Activated CD4-positive, CD25-positive, alpha-beta regulatory T cell treated with anti-CD3 and anti-CD28 coated beads, Interleukin-2, amount 50 U/mL, for 24 hours (primary cell): ENCODE data around the gene MID1.

ENCODE experiments used
- ATAC-seq, 2 donors: fragments of 150-1000 bp; cut with Tn5 transposase; one replicate each; pipeline ENCODE4 v1.10.0; 2021; ENCODE audit warnings: mild to moderate bottlenecking in 1 of 2, moderate library complexity in 1 of 2

The MID1 gene

DNA sequence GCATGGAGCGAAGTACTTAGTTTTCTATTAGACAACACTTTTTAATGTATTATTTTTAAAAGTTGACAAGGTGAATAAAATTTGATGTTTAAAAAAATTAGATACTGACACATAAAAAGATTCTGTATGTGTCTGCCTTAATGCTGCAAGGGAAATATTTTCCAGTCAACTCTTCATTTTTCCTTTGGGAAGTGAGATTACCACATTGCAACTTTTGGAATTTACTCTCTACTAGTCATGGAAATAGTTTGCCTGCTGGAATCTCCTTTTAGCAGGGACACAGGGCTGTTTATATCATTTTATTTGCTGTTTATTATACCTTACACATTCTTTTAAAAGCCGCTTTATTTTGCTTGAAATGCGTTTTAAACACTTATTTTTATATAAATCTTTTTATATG, 135.1 kb downstream of the MID1 start:
- ATAC-seq = no peak

DNA sequence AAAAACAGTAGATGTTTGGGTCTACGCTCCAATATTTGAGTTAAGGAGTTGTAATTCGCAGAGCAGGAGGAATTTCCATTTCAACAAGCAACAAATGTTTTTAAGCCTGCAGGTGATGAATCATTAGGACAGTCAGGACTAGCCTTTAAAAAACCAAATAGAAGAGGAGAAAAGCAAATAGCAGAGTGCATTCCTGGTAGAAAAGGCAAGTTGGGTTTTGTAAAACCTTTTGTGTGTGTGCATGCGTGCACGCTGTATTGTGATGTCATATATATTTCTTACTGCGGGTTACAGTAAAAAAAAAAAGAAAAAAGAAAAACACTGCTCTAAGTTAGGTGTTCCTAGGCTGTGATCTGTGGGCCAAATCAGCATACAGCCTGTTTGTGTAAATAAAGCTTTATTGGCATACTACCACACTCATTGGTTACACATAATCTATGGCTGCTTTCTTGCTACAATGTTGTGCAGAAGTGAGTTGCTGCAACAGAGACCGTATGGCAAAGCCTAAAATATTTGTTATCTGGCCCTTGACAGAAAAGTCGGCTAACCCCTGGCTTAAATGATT, 135.6 kb downstream of the MID1 start:
- ATAC-seq = no peak

DNA sequence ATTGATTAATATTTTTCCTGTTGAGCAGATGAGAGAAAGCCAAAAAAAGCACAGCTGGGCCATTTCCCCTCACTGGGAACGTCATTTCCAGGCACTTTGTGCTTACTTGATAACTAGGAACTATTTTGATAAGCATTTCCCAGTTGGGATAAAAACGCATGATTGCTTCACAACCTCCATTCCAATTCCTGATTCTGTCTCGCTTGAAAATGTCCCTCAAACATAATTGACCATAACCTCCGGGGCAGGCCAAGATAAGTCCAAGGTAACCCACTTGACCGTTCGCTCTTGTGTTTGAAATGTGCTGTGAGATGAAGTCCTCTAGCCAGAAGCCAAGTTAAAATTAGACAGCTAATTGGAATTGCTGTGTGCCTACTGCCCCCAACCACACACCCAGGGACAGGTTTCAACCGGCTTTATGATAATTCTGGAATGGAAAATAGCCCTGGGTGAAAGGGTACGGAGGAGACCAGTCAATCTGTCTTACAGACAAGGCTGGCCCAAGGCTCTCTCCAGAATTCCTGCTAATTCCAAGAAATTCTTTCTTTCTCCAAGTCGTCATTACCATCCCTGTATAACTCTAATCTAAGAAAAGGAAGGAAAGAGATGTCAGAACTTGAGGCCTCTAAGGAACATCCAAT, 137.1 kb downstream of the MID1 start:
- no peak for ATAC-seq

DNA sequence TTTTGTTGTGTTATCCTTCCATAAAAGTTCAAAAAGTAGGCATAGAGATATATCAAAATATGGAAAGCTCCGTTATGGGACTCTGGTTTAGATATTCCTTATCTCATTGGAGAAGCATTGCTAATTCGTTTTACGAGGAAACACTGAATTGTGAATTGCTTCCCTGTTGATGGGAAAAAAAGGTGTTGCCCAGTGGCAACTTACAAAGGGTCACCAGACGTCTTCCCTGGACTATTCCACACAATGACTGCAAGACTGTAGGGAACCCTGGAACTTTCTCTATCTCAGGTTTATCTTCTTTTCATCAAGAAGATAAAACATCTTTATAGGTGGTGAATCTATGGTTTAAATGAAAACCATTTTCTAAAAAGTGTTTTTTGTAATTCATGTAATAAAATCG, 137.7 kb downstream of the MID1 start:
- no peak for ATAC-seq

DNA sequence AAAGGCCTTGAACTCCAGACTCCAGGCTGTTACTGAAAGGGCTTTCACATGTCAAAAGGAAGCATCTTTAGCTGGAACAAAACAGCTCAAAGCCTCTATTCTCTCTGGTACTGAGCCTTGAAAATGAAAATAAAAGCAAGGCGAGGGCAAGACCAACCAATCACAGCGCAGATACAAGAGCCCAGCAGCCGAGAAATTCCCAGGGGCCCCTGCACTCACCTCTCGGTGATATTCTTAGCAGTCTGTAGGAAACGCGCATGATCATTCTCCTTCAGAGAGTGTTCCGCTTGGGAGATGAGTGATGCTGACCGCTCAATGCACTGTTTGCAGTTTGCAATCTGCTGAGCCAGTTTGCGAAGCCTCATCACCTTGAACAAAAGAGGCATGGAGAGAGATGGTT, 138.1 kb downstream of the MID1 start:
- no peak for ATAC-seq

DNA sequence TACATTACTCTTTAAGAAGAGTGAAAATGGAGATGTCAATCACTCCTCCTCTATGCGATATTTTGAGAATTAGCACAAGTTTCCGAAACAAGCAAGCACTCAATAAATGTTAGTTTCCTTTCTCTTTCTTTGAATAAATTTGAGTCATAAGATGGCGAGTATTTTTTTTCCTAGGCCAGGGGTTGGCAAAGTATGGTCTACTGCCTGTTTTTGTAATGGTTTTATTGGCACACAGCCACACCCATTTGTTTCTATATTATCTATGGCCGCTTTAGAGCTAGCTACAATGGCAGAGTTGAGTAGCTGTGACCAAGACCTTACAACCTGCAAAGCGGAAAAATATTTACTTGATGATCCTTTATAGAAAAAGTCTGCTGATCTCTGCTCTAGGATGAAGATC, 139.5 kb downstream of the MID1 start:
- ATAC-seq = no peak

DNA sequence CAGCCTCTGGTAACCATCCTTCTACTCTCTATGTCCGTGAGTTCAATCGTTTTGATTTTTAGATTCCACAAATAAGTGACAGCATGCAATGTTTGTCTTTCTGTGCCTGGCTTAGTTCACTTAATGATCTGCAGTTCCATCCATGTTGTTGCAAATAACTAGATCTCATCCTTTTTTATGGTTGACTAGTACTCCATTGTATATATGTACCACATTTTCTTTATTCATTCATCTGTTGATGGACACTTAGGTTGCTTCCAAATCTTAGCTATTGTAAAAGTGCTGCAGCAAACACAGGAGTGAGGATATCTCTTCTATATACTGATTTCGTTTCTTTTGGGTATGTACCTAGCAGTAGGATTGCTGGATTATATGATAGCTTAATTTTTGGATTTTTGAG, 140.9 kb downstream of the MID1 start:
- no peak for ATAC-seq

DNA sequence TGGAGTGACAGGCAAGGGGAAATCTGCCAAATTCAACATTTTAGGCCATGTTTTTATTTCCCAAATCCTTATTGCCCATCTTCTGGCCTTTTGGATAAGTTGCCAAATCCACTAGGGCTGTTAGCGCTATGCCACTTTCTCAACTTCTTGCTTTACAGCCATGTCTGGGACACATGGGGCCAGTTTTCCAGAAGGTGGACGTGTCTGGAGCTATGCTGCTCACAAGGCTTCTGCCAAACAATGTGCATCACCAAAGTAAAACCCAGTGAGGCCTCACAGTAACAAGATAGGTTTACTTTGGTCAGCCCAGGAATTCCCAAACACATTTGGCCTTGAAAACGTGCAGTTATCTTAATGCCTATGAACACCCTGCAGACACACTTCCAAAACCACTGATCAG, 142.9 kb downstream of the MID1 start:
- no peak for ATAC-seq

DNA sequence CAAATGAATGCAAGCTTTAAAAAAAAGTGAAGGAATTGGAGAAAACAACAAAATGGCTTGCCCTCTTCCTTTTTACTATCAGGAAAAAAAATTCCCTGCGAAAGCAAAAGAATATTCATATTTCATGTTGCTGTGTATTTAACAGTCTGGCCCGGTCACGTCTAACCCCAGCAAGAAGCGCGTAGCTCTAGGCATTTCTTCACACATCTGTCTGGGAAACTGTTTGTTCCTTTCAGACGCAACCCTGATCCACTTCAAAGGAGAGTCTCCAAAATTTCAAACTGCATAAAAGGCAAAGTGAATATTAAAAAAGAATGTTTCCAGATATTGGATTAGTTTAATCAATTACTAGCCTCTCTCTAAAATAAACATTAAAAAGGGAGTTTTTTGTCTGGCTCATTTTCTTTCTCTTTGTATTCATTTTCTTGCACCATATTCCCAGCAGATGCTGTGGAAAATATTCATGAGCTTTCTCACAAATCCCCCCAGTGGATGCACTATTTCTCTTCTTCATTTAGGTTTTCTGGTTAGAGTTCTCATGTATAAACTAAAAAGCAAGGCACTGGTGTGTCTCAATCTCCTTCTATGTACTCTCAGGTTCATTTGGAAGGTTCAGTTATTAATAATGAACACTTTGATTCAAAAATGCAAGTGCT, 145.3 kb downstream of the MID1 start:
- no peak for ATAC-seq

DNA sequence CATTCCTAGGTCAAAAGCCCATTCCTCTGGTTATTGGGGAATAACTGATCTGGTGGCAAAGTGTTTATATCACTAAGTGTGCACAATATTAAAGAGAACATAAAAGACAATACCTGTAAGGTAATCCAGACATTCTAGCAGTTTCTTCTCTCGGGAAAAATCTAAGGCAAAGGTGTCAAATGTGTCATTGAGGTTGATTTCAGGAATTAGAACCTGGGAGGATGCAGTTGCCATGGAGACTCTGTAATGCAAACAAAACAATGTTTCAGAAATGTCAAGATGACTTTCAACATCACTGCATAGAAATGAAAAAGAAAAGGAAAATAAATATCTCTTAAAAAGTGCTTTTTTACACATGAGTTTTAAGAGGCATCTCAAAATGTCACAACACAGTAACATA, 145.9 kb downstream of the MID1 start:
- ATAC-seq = no peak

DNA sequence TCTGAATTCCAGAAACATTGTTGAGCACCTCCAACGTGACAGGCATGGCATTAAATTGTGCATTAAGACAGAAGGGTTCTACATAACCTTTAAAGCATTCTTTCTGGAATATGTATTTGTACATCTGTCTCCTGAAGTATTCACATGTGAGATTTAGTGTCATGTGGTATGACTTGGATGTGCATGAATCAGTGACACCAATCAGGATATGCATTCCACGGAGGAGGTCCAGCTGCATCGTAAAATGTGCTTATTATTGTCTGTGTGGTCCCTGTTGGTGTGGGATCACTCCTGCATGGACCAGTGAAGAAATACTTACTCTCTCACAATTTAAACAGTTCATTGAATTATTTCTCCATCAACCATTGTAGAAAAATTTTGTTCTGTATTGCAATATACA, 149.0 kb downstream of the MID1 start:
- no peak for ATAC-seq

DNA sequence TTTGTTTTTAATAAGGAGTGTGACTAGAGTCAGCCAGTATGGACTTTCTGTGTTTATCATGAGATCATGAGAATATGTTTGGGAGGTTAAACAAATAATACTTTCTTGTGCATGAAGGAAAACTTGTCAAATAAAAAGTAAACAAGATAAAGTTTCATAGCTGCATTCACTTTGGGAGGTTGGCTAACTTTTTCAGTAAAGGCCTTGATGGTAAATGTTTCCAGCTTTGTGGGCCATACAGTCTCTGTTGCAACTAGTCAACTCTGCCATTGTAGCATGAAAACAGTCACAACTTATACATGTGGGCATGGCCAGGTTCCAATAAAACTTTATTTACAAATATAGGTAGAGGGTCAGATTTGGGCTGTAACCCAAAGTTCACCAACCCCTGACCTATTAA, 150.4 kb downstream of the MID1 start:
- ATAC-seq = no peak

DNA sequence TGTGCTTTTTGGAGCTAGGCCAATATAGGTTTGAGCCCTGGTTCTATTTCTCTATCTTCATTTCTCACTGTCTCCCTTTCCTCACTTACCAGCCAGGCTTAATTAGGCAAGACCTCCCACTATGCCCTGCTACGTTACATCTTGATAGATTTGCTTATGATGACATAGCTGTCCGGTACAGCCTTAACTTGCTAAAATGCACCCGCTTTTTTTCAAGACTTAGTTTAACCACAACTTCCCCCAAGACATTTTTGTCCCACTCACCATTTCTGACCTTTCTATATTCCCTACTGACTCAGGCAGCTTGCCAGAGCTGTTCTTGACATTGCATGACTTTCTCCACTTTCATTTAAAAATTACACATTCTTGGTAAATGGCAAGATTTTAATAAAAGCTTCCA, 152.6 kb downstream of the MID1 start:
- ATAC-seq = no peak

DNA sequence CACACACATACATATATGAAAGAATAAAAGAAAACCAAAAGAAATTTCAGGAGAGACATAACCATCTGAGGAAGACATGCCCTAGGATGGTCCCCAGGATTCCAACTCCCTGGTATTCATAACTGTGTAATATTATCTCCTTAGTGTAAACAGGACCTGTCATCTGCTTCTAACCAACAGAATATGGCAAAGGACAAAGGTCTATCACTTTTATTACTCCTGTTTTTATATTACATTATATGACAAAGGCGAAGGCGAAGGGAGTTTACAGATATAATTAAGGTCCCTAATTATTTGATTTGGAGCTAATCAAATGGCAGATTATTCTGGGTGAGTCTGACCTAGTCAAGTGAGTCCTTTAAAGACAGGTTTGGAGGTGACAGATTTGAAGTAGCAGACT, 155.1 kb downstream of the MID1 start:
- ATAC-seq = no peak

DNA sequence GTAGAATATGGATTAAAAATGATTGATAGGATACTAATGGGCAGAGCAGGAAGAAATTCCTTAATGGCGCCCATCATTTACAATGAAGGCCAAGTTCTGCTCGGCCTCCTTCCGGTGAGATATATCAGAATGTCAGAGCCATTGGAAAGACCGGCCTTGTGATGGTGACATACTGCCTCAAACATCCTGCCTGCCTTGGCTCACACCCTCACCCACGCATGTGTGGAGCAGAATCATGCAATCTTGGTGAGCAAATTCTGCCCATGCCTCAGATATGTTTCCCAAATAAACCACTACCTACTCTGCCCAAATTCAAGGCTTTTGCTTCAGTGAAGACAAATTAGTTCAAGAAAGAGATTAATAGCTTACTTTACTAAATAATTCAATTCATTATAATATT, 163.3 kb downstream of the MID1 start:
- no peak for ATAC-seq

DNA sequence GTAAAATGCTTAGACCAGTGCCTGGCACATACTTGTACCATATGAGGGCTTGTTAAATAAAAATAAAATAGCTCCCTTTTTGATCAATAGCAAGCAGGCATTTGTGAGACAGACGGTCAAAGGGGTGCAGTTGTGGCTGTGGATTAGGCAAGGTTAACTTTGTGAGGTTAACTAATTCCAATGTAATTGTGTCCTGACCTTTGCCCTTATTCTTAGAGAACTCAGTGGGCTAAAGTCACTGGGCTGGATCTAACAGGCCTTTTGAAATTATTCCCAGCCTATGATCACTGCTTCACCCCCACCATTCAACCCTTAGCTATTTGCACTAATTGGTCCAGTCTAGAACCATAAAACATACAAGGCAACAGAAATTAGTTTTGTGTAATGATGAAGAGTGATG, 166.4 kb downstream of the MID1 start:
- no peak for ATAC-seq

DNA sequence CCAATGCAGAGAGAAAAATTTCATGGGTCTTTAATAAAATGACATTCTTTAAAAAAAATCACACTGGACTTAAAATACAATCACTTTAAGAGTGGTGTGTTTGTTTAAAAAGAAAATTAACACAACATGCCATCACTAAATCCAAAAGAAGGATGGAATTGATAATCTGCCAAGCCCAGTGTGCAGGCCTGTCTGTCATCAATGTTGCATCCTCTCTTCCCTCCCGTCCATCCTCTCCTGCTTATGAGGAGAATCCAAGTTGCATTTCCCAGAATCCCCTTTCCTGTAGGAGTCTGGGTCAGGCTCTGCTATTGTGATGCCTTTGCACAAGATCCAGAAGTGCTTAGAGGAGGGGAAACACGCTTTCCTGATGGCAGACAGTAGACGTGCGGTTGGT, 169.4 kb downstream of the MID1 start:
- no peak for ATAC-seq

DNA sequence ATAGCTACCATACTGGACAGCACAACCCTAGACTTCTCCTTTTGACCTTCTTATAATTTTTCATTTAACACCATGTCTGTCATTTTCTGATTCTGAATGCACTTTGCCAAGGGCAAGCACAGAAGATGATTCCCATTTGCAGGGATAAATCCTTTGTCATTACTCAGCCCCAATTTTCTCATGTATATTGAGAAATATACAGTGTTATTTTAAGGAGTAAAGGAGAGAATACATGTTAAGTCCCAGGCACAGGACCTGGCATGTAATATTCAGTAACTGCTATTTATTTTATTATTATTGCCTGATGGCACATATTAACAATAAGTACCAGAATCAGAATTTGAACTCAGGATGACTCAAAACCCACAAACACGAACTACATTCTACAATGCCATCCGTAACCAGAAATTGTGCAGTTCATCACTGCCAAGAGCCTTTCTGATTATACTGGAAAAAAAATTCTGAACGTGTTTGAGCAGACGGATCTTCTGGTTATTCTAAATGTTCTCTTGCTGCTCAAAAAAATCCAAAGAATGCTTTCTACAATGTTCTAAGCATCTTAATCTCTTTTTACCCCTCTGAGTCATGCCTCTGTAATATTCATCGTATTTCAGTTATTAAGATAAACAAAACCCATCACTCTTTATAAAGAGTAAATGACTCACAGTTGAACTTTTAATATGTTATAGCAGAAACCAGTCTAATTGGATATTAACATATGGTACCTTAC, 170.0 kb downstream of the MID1 start:
- no peak for ATAC-seq

DNA sequence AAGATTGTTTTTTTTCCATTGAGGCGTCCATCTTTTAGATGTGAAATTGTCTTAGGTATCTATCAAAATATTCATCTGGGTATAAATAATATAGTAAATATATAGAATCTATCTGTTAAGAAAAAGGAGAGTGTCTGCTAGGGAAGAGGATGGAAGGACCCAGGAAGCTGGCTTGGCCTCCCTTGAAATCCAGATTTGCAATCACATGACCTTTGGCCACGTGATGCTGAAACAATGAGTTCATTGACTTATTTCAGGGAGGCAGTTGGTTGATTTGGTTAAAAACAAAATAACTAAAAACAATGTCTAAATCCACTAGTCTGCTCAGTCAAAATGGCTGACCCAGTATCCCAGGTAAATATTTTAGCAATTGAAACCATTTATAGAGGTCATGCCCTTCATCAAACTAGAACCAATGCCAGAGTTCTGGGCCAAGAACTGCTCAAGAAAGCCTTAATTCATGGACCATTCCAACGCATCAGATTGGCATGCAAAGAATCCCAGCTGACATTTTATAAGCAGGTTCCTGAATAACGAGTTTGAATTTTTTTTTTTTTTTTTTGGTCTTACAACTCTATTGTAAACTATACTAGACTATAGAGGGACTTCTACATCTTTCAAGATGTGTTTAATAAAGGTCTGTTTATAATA, 172.7 kb downstream of the MID1 start:
- ATAC-seq = no peak

DNA sequence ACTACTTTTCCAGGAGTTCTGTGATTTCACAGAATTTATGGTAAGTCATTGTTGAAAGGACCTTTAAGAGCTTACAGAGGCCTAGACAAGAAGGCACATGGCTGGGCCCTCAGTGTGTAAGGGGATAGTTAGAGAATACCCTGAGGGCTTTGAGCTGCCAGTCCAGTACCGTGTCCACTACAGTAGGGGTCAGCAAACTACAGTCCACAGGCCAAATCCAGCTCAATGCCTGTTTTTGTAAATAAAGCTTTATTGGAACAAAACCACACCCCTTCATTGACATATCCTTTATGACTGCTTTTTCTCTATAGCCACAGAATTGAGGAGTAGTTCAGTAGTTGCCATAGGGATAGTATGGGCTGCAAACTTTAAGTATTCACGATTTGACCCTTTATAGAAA, 176.2 kb downstream of the MID1 start:
- ATAC-seq = no peak

DNA sequence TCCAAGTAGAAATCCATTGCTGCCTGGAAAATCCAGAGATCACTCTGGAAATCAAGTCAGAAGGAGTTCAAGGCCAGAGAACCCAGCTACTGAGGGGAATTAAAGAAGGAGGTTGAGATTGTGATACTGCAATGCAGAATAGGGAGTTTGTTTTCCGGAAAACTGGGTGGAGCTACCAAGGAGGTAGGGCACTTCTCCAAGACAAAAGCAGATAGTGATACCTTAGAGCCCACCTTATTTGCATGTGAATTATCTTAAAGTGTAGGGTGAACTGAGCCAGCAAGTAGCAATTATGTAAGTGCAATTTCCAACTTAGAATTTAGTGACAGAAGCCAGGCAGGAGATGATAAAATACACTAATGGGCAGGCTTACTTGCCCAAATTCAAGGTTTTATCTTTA, 178.9 kb downstream of the MID1 start:
- no peak for ATAC-seq

DNA sequence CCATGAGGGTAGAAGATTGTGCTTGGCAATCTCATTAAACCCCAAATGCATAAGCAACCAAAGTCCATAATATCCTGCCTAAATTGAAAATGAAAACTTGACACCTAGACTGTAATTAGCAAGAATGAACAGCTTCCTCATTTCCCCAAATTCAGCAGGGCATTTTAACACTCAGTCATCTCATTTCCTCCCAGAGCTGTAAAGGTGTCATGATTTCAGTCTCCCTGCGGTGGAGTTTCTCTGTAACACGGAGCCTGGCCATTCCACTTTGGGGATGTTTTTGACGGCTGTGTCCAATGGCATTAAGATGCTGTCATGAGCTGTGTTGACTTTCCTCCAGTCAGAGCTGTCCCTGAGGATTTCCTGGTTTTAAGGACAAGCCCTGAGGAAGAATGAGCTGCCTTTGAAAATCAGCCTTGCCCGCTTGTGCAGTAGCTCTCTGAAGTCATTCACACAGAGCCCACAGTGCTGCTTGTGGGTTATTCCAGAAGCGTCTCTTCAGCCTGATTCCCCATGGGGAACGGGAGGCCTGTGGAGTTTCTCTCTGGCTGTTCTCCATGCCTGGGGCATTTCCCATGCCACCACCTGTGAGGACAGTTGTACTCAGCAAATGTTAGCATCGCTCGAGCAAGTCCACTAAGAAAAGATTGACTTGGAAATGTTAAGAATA, 187.0 kb downstream of the MID1 start:
- no peak for ATAC-seq

DNA sequence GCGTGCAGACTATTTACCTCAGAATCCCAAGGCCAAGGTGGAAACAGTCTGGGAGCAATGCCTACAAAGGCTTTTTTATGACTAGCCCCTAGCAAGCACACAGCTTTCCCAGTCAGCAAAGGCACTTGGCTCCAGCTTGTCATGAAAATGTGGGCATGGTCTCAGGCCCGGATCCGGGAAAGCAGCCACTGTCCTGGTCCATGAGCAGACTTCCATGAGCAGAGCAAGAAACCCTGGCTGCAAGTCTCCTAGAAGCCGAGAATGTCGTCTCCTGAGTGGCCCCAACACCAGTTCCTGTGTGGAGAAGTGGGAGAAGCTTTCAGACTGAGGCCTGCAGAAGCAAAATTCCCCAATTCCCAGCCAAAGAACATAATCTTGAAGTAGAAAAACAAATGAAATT, 190.5 kb downstream of the MID1 start:
- no peak for ATAC-seq
